ENCODE data around the gene CLDN11. TPM values are rescaled to one million over a fixed set of nuclear protein-coding genes. Genes with fewer than 3 reads are reported as not detected.

The CLDN11 gene
- total and polyA plus RNA-seq, 2 of the 8 experiments (the other 6 are each of a cell fraction or from before 2014, with no cell fraction given): 4.8 to 12.5 TPM

GRCh38 chr3:170448584-170448983 lies 29.9 kb downstream of the CLDN11 start (continued):
- no peak for TF ChIP-seq PHF8 (conservative IDR thresholded peaks at IDR 0.05; ENCODE audit: low read depth, low read length)

Data from H1 (cell line).